NCI-H2196 treated with DMSO at 0.1 percent for 48 hours (cell line): ENCODE results near the gene UST.
"Not testable (repeated sequence)": the region's sequence is repeated elsewhere in the genome, so short reads cannot be mapped to it uniquely, and the experiment has no call there.

Source experiments
- DNase-seq: peaks from one replicate; lab custom pipeline; 2025; ENCODE audit not compliant: unreplicated experiment; lab: John Stamatoyannopoulos, UW

The UST gene

GRCh38 chr6:149028767-149029405 lies 282.1 kb downstream of the UST start:
- peak; percentile 71 for DNase-seq

- DNase-seq = no peak
These were observed 284.5 kb downstream of the UST start for GRCh38 chr6:149031201-149031858.

- DNase-seq = no peak
These were observed 285.2 kb downstream of the UST start for GRCh38 chr6:149031859-149032598.

GRCh38 chr6:149032599-149033405 lies 286.0 kb downstream of the UST start:
- DNase-seq = no peak

- DNase-seq = no peak
These were observed 286.6 kb downstream of the UST start for GRCh38 chr6:149033454-149033853.

- no peak for DNase-seq
These were observed 288.9 kb downstream of the UST start for GRCh38 chr6:149035766-149036165.

GRCh38 chr6:149037051-149037671 lies 290.3 kb downstream of the UST start:
- DNase-seq = no peak

GRCh38 chr6:149039025-149039424 lies 292.2 kb downstream of the UST start:
- not testable (repeated sequence) for DNase-seq

GRCh38 chr6:149041953-149042352 lies 295.1 kb downstream of the UST start:
- DNase-seq = no peak

GRCh38 chr6:149043476-149044130 lies 296.8 kb downstream of the UST start:
- DNase-seq = no peak

GRCh38 chr6:149044528-149044927 lies 297.7 kb downstream of the UST start:
- no peak for DNase-seq

- DNase-seq = no peak
These were observed 298.6 kb downstream of the UST start for GRCh38 chr6:149045404-149045803.

GRCh38 chr6:149046164-149046821 lies 299.5 kb downstream of the UST start:
- no peak for DNase-seq

GRCh38 chr6:149046822-149047246 lies 300.0 kb downstream of the UST start:
- no peak for DNase-seq

- no peak for DNase-seq
These were observed 302.4 kb downstream of the UST start for GRCh38 chr6:149049230-149049629.

GRCh38 chr6:149050160-149050559 lies 303.3 kb downstream of the UST start:
- DNase-seq = no peak

- DNase-seq = no peak
These were observed 305.7 kb downstream of the UST start for GRCh38 chr6:149052350-149053106.

- no peak for DNase-seq
These were observed 307.2 kb downstream of the UST start for GRCh38 chr6:149053848-149054558.
